Fibroblast of upper back skin (primary cell): ENCODE measurements around the gene PHOSPHO1.

ENCODE experiments used
- DNase-seq: peaks from one replicate; pipeline ENCODE4 v3.0.0-alpha.2; 2013

PHOSPHO1 gene

DNA sequence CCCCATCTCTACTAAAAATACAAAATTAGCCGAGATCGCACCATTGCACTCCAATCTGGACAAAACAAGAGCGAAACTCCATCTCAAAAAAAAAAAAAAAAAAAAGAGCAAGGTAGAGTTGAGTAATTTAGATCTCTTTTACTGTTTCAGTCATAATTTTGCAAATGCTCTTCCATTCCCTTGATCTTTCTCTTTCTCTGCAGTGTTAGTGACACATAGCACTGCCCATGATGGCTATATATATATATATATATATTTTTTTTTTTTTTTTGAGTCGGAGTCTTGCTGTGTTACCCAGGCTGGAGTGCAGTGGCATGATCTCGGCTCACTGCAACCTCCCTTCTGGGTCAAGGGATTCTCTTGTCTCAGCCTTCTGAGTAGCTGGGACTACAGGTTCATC, 12.2 kb upstream of the PHOSPHO1 start:
- no peak for DNase-seq

GRCh38 chr17:49241692-49242397, 11.3 kb upstream of the PHOSPHO1 start:
- DNase-seq, result no peak

DNA sequence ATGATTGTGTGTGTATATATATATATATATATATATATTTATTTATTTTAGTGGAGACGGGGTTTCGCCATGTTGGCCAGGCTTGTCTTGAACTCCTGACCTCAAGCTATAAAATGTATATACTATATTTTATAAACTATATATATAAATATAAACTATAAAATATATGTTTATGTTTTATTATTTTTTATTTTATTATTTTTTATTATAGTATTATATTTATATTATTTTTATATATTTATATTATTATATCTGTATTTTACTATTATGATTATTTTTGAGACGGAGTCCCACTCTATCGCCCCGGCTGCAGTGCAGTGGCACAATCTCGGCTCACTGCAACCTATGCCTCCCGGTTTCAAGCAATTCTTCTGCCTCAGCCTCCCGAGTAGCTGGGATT, 10.5 kb upstream of the PHOSPHO1 start:
- DNase-seq, result no peak

- DNase-seq, result no peak
Observed at GRCh38 chr17:49240619-49241018, 10.0 kb upstream of the PHOSPHO1 start.

- no peak for DNase-seq
Observed at GRCh38 chr17:49239963-49240362, 9.4 kb upstream of the PHOSPHO1 start.

DNA sequence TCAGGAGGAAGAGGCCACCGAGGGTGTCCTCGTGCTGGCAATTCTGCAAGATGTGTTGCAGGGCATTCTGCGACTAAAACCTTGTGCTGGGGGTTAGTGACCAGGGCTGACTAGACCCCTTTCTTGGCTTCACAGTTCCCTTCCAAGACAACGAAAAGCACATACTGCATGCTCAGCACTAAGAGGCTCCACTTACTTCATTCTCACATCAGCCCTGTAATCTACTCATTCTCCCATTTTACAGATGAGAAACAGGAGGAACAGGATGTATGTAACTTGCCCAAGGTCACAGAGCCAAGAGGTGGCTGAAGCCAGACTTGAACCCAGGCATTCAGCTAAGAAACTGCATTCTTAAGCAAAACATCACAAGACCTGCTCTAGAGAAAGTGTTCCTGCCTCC, 5.3 kb upstream of the PHOSPHO1 start:
- no peak for DNase-seq

- DNase-seq, result no peak
Observed at GRCh38 chr17:49234509-49235080, 4.0 kb upstream of the PHOSPHO1 start.

- no peak for DNase-seq
Observed at GRCh38 chr17:49231563-49231894, 942 bp upstream of the PHOSPHO1 start.

- DNase-seq, result no peak
Observed at GRCh38 chr17:49229805-49230600, 584 bp downstream of the PHOSPHO1 start.

DNA sequence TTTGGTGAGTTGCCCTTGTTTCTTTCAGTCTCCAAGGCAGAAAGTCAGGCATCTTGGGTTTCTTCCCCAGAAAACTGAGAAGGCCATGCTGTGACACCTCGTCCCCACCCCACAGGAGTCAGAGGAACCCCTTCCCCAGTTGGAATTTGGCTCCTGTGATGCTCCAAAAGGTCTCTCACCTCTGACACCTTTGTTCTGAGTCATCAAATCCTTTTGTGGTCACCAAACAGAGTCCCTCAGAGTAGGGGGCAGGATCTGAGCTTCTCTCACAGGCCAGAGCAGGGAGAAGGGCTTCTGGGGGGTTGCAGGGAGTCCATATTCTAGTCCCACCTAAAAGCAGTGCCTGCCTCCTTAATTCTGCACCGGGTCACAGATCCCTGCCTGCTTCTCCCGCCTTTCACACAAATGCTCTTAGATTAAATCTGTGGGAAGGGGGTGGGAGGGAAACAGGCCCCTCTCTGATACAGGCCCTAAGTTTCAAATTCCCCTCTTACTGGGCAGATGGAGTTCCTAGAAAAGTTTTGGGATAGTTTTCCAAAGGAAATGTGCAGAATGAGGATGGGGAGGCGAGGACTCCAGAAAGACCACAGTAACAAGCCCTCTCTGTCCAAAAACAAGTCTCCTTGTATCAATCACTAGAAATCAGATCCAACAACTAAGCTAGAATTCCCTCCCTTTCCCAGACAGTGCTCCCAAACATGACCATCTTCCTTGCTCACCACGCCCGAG, 1.3 kb downstream of the PHOSPHO1 start:
- no peak for DNase-seq

DNA sequence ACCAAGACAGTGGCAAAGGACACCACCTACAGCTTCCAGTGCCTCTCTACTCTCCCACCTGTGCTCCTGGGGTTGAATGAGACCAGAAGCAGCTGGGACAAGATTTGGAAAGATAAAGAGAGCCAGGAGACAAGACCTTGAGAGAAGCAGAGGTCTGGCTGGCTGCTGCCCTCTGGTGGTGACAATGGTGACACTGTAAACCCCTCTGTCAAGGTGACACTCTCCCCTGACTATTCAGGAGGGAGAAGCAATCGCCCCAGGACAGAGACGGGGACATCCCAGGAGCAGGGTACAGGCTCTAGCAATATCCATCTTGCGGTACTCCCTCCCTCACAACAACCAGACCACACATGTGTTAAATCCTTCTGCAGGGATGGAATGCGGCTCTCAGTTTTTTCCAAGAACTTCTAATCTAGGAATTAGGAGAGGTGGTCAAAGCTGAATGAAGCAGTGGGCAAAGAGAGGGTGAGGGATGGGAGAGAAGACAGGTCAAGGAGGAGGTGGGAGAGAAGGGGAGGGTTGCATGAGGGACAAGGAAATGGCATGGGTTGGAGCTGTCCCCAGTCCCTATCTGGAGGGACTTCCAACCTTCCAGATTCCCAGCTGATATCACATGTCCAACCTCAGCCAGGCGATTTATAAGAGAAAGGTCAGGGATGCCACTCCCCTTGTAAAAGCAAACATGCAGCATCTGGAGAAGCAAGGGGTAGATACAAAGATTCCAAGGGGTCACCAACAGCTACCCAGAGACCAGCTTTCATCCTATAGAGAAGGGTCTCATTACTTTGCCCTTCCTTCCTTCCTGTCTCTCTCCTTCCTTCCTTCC, 2.9 kb downstream of the PHOSPHO1 start:
- DNase-seq, result peak; percentile 61

GRCh38 chr17:49226771-49227435, 3.7 kb downstream of the PHOSPHO1 start:
- DNase-seq, result no peak

- DNase-seq, result no peak
Observed at GRCh38 chr17:49225554-49226236, 4.9 kb downstream of the PHOSPHO1 start.

GRCh38 chr17:49224997-49225337, 5.6 kb downstream of the PHOSPHO1 start:
- no peak for DNase-seq

GRCh38 chr17:49224198-49224996, 6.2 kb downstream of the PHOSPHO1 start:
- DNase-seq, result no peak

DNA sequence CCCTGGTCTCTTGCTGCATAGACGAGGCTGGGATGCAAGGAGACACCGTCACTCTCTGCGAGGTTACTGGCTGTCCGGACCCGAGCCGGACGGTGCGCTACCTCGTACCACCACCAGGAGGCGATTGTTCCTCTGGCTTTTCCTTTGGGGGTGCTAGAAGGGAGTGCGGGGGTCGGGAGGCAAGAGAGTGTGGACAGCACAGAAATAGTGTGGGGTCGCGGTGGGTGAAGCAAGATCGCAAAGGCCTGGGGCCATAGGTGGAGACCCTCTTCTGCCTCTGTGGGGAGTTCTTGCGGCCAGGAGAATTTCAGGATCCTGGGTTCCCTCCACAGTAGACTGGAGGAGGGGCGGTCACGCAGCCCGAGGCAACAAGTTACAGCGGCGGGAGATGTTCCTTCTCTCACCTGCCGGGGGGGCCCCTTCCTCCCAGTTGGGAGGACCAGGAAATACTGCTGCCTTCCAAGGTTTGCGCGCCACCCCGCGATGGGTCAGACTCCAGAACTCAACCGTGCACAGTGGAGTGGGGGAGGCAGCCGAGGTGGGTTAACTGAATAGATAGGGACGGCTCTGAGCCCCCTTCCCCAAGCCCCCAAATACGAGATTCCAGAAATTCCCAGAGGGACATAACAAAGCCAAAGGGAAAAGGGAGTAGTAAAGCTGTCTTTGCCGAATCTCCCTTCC, 6.9 kb downstream of the PHOSPHO1 start:
- DNase-seq, result peak; percentile 12

GRCh38 chr17:49223168-49223516, 7.4 kb downstream of the PHOSPHO1 start:
- DNase-seq, result no peak

DNA sequence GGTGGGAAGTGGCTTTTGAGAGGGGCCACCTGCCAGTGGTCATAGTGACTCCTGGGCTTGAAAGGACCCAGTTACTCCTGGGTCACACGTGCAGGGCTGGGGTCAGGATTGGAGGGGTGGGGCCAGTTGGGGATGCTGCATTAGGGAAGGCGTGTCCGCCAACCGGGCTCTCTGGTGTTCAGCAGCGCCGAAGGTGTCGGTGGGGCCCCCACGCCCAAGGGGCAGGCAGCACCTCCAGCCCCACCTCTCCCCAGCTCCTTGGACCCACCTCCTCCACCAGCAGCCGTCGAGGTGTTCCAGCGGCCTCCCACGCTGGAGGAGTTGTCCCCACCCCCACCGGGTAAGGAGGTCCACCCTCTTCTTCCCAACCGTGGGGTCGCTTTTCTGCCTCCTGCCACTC, 10.6 kb downstream of the PHOSPHO1 start:
- no peak for DNase-seq

- DNase-seq, result no peak
Observed at GRCh38 chr17:49218941-49219913, 11.4 kb downstream of the PHOSPHO1 start.
